Right cardiac atrium (tissue), 5 donors: Measurements from ENCODE around the gene ANKRD29. TPM values are rescaled to one million over a fixed set of nuclear protein-coding genes. Genes with fewer than 3 reads are reported as not detected.

Source experiments
- ATAC-seq, 2 donors: fragments of 200-7000 bp; cut with Tn5 transposase; one replicate each; pipeline versions ENCODE4 v1.8.0 to v1.9.1; 2020; ENCODE audit warnings: moderate library complexity in 2 of 2, mild to moderate bottlenecking in 1 of 2
- DNase-seq, 3 donors: peaks; one replicate each; pipeline ENCODE4 v3.0.0-alpha.2; 2020
- H3K27ac ChIP-seq: one replicate; pipeline ENCODE4 v1.5.1; 2013; ENCODE audit warnings: mild to moderate bottlenecking, low read length, control low read depth, moderate library complexity
- H3K27me3 ChIP-seq: one replicate; pipeline ENCODE4 v1.6.1; 2013; ENCODE audit not compliant: control insufficient read depth, insufficient read depth
- H3K4me1 ChIP-seq: one replicate; pipeline ENCODE4 v1.6.1; 2013; ENCODE audit warnings: low read length; ENCODE audit not compliant: control insufficient read depth, insufficient read depth
- H3K4me3 ChIP-seq: one replicate; pipeline ENCODE4 v1.5.1; 2013; ENCODE audit warnings: low read length, control low read depth
- H3K9me3 ChIP-seq: one replicate; pipeline ENCODE4 v1.6.1; 2013; ENCODE audit warnings: low read length; ENCODE audit not compliant: control insufficient read depth
- WGBS: extraction: QIAGEN DNeasy Blood & Tissue Kit; methylation state at CpG from one replicate; pipeline ENCODE4 v1.1.7; 2013; 5-methylcytosine and 5-hydroxymethylcytosine counted together
- intact Hi-C, 4 donors: fragments of 100-400 bp; cut with DNase I; formaldehyde crosslinking; loops; one replicate each; pipeline versions ENCODE4 v1.11.0 to v1.14.0; 2022 to 2023
- polyA plus RNA-seq: library from polyadenylated mRNA; stranded (reverse); fragments of 200-250 nt; gene quantifications from one replicate; pipeline ENCODE4 v1.2.3, GENCODE V29; 2013
- total RNA-seq, 4 donors: library from RNA; stranded (reverse); fragmentation: NEBNext Ultra II Directional; extraction: Animal tissue kit (Norgen Biotek cat#: 25700); gene quantifications; one replicate each; pipeline ENCODE4 v1.2.1, GENCODE V29; 2021
- donor health status: healthy with polysubstance abuse.
- donor health status: DM: no; HTN: yes; CAD: no.
- donor health status: DM: no; HTN: no; CAD: no.
- donor health status: DM: no; HTN: yes; CAD: no; lungs with severe emphysema.
- donor health status: DM: yes; HTN: yes; CAD: no.

ANKRD29 gene
- total and polyA plus RNA-seq, 5 donors, result 3.1 to 3.9 (median 3.4) TPM

GRCh38 chr18:23701544-23702064, 38.9 kb upstream of the ANKRD29 start:
- no peak for ATAC-seq
- intact Hi-C loops, result loop anchor here in 2 of 4 donors (5.0 kb wide), 1 partner anchor 79 kb away; no protein-coding TSS in a partner anchor
- H3K27me3 ChIP-seq, result no peaks in the 10 kb centered on the region
- no peaks in the 10 kb centered on the region for H3K4me1 ChIP-seq
- H3K4me3 ChIP-seq, result no peak overlapping the region
- no peaks in the 10 kb centered on the region for H3K9me3 ChIP-seq
- WGBS, result 91% methylated on average over 8 of the region's 8 CpGs
- H3K27ac ChIP-seq, result no peak overlapping the region
- DNase-seq, result no peak

DNA sequence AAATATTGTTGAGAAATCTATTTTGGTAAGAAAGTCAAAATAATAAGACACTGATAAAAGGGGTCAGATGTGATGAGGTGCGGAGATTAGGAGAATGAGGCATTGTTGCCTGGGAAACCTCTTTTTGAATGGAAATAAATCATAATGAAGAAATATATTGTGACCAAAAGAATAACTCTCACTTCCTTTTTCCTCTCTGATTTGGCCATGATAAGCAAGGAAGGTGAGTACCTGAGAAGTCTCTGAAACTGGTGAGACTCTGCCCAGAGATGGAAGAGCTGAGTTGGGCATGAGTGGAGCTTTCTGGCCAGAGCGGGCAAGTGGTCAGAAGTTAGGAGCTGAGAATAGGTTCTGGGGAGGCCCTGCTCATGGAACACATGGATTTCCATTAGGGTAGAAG, 38.3 kb upstream of the ANKRD29 start:
- DNase-seq (no peak), ATAC-seq (no peak)
- Histone ChIP-seq H3K4me1 (no peaks in the 10 kb centered on the region), H3K27ac (no peak overlapping the region), H3K9me3 (no peaks in the 10 kb centered on the region), H3K4me3 (no peak overlapping the region), H3K27me3 (no peaks in the 10 kb centered on the region)
- 48% methylated on average over 2 of the region's 2 CpGs for WGBS
- intact Hi-C loops, result loop anchor here in 2 of 4 donors (5.0 kb wide), 1 partner anchor 79 kb away; no protein-coding TSS in a partner anchor

DNA sequence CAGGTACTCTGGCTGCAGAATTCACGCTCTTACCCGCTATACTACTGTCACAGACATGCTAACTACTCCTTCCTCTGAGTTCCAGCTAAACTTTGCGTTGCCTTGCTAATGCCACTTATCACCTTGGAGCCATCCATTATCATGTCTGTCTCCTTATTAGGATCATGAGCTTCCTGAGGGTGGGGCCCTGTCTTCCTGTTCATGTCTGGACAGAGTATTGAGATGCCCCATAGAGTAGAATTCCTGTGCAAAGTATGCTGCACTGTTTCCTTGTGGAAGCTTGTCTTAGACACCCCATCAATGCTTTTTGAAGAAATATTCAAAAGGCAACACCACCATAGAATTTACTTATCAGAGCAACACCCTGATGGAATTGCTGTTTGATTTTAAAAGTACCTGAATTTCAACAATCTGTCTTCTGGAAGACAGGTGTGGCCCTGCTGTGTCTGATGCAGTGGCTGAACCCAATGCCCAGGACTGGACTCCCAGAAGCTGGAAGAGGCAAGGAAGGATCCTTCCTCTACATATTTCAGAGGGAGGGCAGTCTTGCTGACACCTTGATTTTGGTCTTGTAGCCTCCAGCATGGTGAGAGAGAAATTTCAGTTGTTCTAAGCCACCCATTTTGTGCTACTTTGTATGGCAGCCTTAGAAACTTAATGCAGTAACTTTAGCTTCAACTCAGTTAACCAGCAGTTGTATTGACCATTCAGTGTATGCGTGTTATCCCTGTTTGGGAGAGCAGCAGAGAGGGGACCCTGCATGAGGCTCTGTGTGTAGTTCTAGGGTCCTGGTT, 32.1 kb upstream of the ANKRD29 start:
- no peaks in the 10 kb centered on the region for H3K4me1 ChIP-seq
- DNase-seq (no peak), ATAC-seq (no peak)
- H3K27ac ChIP-seq, result no peak overlapping the region
- 87% methylated on average over 4 of the region's 4 CpGs for WGBS
- no peaks in the 10 kb centered on the region for H3K27me3 ChIP-seq
- no peak overlapping the region for H3K4me3 ChIP-seq
- intact Hi-C loops, result loop anchor here in 1 of 4 donors (10.0 kb wide), 1 partner anchor 60 kb away; no protein-coding TSS in a partner anchor
- no peaks in the 10 kb centered on the region for H3K9me3 ChIP-seq

DNA sequence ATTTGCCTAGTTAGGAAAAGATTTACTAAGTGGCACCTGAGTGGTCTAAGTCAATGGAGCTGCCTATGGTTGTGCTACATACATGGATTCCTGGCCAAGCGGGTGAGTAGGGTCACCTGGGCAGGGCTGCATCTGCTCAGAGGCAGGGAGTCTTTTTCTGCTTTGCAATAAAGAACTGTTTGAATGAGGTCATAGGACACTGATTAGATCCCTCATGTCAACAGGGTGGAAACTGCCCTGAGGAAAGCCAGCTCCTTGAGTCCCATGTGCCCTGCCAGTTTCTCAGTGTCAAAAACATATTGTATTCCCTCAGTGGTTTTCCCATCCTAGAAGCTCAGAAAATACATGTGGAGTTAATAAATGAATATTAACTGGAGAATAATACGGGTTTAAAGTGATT, 31.1 kb upstream of the ANKRD29 start:
- Histone ChIP-seq H3K27ac (no peak overlapping the region), H3K27me3 (no peaks in the 10 kb centered on the region), H3K4me1 (no peaks in the 10 kb centered on the region), H3K4me3 (no peak overlapping the region), H3K9me3 (no peaks in the 10 kb centered on the region)
- 92% methylated on average over 2 of the region's 2 CpGs for WGBS
- ATAC-seq (no peak), DNase-seq (no peak)
- intact Hi-C loops, result loop anchor here in 1 of 4 donors (10.0 kb wide), 1 partner anchor 59 kb away; no protein-coding TSS in a partner anchor

- no peaks in the 10 kb centered on the region for H3K27me3 ChIP-seq
- WGBS, result 66% methylated on average over 21 of the region's 21 CpGs
- no peak for DNase-seq
- no peak overlapping the region for H3K4me3 ChIP-seq
- H3K4me1 ChIP-seq, result no peaks in the 10 kb centered on the region
- intact Hi-C loops, result loop anchor here in 1 of 4 donors (10.0 kb wide), 1 partner anchor 56 kb away; no protein-coding TSS in a partner anchor
- no peaks in the 10 kb centered on the region for H3K9me3 ChIP-seq
- no peak overlapping the region for H3K27ac ChIP-seq
- no peak for ATAC-seq
Measured at GRCh38 chr18:23690505-23691068, 27.9 kb upstream of the ANKRD29 start.

GRCh38 chr18:23689616-23690504, 27.1 kb upstream of the ANKRD29 start:
- intact Hi-C loops, result loop anchor here in 1 of 4 donors (10.0 kb wide), 1 partner anchor 55 kb away; no protein-coding TSS in a partner anchor
- DNase-seq, result peak in 2 of 3 donors; percentile 58 to 72
- WGBS, result 3% methylated on average over 85 of the region's 85 CpGs
- H3K4me3 ChIP-seq, result peak overlapping the region; percentile 56
- no peaks in the 10 kb centered on the region for H3K4me1 ChIP-seq
- H3K27me3 ChIP-seq, result no peaks in the 10 kb centered on the region
- H3K9me3 ChIP-seq, result no peaks in the 10 kb centered on the region
- no peak overlapping the region for H3K27ac ChIP-seq
- peak; percentile 35 to 45 for ATAC-seq

GRCh38 chr18:23689031-23689615, 26.4 kb upstream of the ANKRD29 start, which contains the start of gene LAMA3:
Gene LAMA3 (plus strand): TSS chr18:23689453. CDS start chr18:23689684, 231 bp downstream.
- H3K27ac ChIP-seq, result no peak within 1 kb of the TSS
- H3K4me1 ChIP-seq, result no peaks in the 10 kb centered on the region
- intact Hi-C loops, result no loop called here
- ATAC-seq (peak; percentile 93), DNase-seq (peak; percentile 57 to 87 (median 83))
- no peaks in the 10 kb centered on the region for H3K27me3 ChIP-seq
- H3K9me3 ChIP-seq, result no peaks in the 10 kb centered on the region
- H3K4me3 ChIP-seq, result peak within 1 kb of the TSS; percentile 56
- 1% methylated on average over 45 of the region's 45 CpGs for WGBS

- Histone ChIP-seq H3K27me3 (no peaks in the 10 kb centered on the region), H3K27ac (no peak overlapping the region), H3K4me1 (no peaks in the 10 kb centered on the region), H3K4me3 (no peak overlapping the region), H3K9me3 (no peaks in the 10 kb centered on the region)
- no peak for ATAC-seq
- WGBS, result 65% methylated on average over 5 of the region's 5 CpGs
- no peak for DNase-seq
- intact Hi-C loops, result no loop called here
Measured at GRCh38 chr18:23688528-23688927, 25.8 kb upstream of the ANKRD29 start.

DNA sequence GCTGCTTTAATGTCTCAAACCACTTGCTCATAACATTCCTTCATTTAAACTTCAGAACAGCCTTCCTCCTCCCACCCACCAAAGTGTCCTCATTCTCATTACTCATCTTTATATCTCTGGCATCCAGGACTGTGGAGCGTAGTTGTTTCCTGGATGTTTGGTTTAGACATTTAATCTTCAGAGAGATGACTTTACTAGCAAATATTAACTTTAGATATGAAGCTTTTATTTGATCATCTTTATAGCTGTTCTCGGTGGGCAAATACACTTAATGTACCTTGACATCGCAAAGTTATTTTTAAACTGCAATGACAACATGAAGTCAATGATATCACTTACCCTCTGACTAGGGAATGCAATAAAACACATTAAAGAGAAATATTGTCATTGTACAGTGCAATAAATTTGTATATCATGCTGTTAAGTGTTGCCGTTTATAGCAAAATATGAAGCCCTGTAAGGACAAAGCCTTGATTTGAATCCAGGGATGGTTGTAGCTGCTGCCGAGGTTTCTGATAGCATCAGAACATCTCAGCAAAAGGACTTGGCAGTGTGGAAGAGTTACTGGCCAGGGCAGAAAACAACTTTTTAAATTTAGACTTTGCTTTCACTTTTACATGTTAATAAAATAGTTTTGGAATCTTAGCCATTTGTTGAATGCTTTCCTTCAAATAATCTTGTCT, 21.9 kb upstream of the ANKRD29 start:
- 51% methylated on average over 5 of the region's 5 CpGs for WGBS
- intact Hi-C loops, result no loop called here
- ATAC-seq (peak in 1 of 2 donors; percentile 34), DNase-seq (no peak)
- no peaks in the 10 kb centered on the region for H3K27me3 ChIP-seq
- H3K9me3 ChIP-seq, result no peaks in the 10 kb centered on the region
- H3K4me1 ChIP-seq, result no peaks in the 10 kb centered on the region
- H3K4me3 ChIP-seq, result no peak overlapping the region
- H3K27ac ChIP-seq, result no peak overlapping the region

GRCh38 chr18:23683671-23684070, 21.0 kb upstream of the ANKRD29 start:
- ATAC-seq, result no peak
- no peak overlapping the region for H3K4me3 ChIP-seq
- no peaks in the 10 kb centered on the region for H3K27me3 ChIP-seq
- WGBS, result 55% methylated on average over 3 of the region's 3 CpGs
- no peak overlapping the region for H3K27ac ChIP-seq
- H3K9me3 ChIP-seq, result no peaks in the 10 kb centered on the region
- intact Hi-C loops, result no loop called here
- DNase-seq, result no peak
- H3K4me1 ChIP-seq, result no peaks in the 10 kb centered on the region
